ENCODE data around the gene DNM3.

DNA sequence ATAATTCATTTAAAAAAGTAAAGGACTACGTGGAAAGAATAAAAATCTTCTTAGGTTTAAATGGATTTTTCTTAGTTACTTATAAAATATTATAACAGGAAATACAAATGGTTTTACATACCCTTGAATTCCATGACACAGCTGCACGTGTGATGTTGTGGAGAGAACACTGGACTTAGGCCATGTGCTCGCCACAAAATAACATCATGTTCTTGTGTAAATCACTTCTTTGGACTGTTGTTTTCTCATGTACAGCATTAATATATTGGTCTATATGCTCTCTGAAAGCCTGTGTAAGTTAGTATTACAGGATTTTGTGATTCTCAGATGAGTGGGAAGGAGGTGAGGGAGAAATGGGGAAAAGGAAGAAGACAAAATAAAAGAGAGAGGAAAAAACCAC is 228.2 kb downstream of the DNM3 start:
- TF ChIP-seq CTCF (optimal IDR thresholded peaks at IDR 0.05 in 1 of 3, IDR thresholded peaks at IDR 0.05 in 1 of 3, conservative IDR thresholded peaks at IDR 0.05 in 1 of 3; ENCODE audit: extremely low read depth in 1 of 3, insufficient read depth in 2 of 3, low read length in 3 of 3) (no peak), EZH2 (IDR thresholded peaks at IDR 0.05; ENCODE audit: low read length) (no peak)
